ENCODE data around the gene UBIAD1.
A peak's percentile ranks its signal among the peaks of the same experiment; 100 is the strongest.

UBIAD1 gene

GRCh38 chr1:11311816-11312755 lies 39.1 kb downstream of the UBIAD1 start:
- DNase-seq (ENCODE audit: low spot score): no peak

GRCh38 chr1:11314959-11315358 lies 42.0 kb downstream of the UBIAD1 start:
- DNase-seq (ENCODE audit: low spot score): peak; percentile 79

GRCh38 chr1:11316701-11317100 lies 43.7 kb downstream of the UBIAD1 start:
- no peak for DNase-seq (ENCODE audit: low spot score)

- peak; percentile 59 for DNase-seq (ENCODE audit: low spot score)
These were observed 46.0 kb downstream of the UBIAD1 start for GRCh38 chr1:11318982-11319381.

- peak; percentile 46 for DNase-seq (ENCODE audit: low spot score)
These were observed 47.3 kb downstream of the UBIAD1 start for GRCh38 chr1:11320153-11320936.

GRCh38 chr1:11321656-11322491 lies 48.9 kb downstream of the UBIAD1 start:
- DNase-seq (ENCODE audit: low spot score): no peak

GRCh38 chr1:11324567-11325165 lies 51.7 kb downstream of the UBIAD1 start:
- no peak for DNase-seq (ENCODE audit: low spot score)

GRCh38 chr1:11326070-11326469 lies 53.1 kb downstream of the UBIAD1 start:
- no peak for DNase-seq (ENCODE audit: low spot score)

- no peak for DNase-seq (ENCODE audit: low spot score)
These were observed 55.4 kb downstream of the UBIAD1 start for GRCh38 chr1:11328444-11328843.

GRCh38 chr1:11330411-11330810 lies 57.4 kb downstream of the UBIAD1 start:
- DNase-seq (ENCODE audit: low spot score): no peak

GRCh38 chr1:11331036-11331944 lies 58.3 kb downstream of the UBIAD1 start:
- no peak for DNase-seq (ENCODE audit: low spot score)

- no peak for DNase-seq (ENCODE audit: low spot score)
These were observed 59.0 kb downstream of the UBIAD1 start for GRCh38 chr1:11331945-11332546.

GRCh38 chr1:11333631-11334030 lies 60.6 kb downstream of the UBIAD1 start:
- no peak for DNase-seq (ENCODE audit: low spot score)

- DNase-seq (ENCODE audit: low spot score): no peak
These were observed 61.3 kb downstream of the UBIAD1 start for GRCh38 chr1:11334261-11334804.

- DNase-seq (ENCODE audit: low spot score): no peak
These were observed 61.8 kb downstream of the UBIAD1 start for GRCh38 chr1:11334821-11335220.

GRCh38 chr1:11335417-11336056 lies 62.5 kb downstream of the UBIAD1 start:
- DNase-seq (ENCODE audit: low spot score): no peak

GRCh38 chr1:11337580-11338073 lies 64.6 kb downstream of the UBIAD1 start:
- peak; percentile 64 for DNase-seq (ENCODE audit: low spot score)
